ENCODE data around the gene TRPC4.

TRPC4 gene

DNA sequence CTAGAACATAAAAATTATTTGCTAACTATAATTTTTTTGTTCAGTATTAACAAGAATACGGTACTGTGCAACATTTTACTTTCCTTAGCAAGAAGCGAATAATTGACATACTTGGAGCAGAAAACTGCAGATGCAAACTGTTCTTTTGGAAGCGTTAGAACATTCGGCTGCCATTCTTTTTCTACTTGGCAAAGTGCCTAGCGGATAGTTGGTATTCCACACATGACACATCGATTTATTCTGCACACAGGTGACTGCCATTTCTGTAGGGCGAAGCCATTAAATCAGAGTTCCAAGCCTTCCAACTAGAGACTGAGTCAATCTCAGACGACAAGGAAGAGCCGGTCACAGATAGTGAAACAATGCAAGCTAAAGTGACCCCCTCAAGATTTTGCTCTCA is 117.4 kb downstream of the TRPC4 start:
- TF ChIP-seq, protein P1, sequence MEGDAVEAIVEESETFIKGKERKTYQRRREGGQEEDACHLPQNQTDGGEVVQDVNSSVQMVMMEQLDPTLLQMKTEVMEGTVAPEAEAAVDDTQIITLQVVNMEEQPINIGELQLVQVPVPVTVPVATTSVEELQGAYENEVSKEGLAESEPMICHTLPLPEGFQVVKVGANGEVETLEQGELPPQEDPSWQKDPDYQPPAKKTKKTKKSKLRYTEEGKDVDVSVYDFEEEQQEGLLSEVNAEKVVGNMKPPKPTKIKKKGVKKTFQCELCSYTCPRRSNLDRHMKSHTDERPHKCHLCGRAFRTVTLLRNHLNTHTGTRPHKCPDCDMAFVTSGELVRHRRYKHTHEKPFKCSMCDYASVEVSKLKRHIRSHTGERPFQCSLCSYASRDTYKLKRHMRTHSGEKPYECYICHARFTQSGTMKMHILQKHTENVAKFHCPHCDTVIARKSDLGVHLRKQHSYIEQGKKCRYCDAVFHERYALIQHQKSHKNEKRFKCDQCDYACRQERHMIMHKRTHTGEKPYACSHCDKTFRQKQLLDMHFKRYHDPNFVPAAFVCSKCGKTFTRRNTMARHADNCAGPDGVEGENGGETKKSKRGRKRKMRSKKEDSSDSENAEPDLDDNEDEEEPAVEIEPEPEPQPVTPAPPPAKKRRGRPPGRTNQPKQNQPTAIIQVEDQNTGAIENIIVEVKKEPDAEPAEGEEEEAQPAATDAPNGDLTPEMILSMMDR (IDR thresholded peaks at IDR 0.05; ENCODE audit: extremely low read depth, insufficient read depth, missing control alignments) = no peak
- in situ Hi-C loops (cut with MboI; ENCODE audit: low pct_unique_long_range_greater_than_20kb, low sequenced_read_pairs, unreplicated experiment) = no loop called here

DNA sequence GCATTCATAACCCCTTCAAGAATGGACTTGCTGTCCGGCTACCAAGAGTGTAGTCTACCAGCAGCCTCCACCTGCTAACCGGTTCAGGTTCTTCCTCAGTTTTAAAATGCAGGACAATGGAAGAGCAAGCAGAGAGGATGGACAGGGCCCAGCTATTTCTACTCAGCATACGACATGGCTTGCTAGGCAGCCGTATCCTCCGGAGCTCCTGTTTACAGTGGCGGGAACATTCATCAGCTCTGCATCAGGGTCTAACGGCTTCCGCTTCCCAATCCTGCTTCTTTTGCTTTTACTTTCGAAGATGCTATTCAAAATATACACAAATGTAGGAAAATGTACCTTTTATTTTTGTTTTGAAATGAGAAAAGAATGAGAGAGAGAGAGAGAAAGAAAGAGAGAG is 118.5 kb downstream of the TRPC4 start:
- TF ChIP-seq, protein P1 (IDR thresholded peaks at IDR 0.05; ENCODE audit: extremely low read depth, insufficient read depth, missing control alignments) = no peak
- no peak for DNase-seq (ENCODE audit: low spot score)
- in situ Hi-C loops (cut with MboI; ENCODE audit: low pct_unique_long_range_greater_than_20kb, low sequenced_read_pairs, unreplicated experiment) = no loop called here

More for the DNA sequence above, 117.4 kb downstream of the TRPC4 start:
- DNase-seq (ENCODE audit: low spot score) = no peak

DNA sequence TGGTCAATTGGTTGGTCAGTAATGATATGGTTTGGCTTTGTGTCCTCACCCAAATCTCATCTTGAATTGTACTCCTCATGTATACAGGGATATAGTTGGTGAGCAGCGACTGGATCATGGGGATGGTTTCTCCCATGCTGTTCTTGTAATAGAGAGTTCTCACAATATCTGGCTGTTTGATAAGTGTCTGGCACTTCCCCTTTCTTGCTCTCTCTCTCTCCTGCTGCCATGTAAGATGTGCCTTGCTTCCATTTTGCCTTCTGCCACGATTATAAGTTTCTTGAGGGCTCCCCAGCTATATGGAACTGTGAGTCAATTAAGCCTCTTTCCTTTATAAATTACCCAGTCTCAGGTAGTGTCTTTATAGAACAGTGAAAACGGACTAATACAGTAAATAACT is 120.7 kb downstream of the TRPC4 start:
- in situ Hi-C loops (cut with MboI; ENCODE audit: low pct_unique_long_range_greater_than_20kb, low sequenced_read_pairs, unreplicated experiment) = no loop called here
- TF ChIP-seq, protein P1 (IDR thresholded peaks at IDR 0.05; ENCODE audit: extremely low read depth, insufficient read depth, missing control alignments) = no peak

DNA sequence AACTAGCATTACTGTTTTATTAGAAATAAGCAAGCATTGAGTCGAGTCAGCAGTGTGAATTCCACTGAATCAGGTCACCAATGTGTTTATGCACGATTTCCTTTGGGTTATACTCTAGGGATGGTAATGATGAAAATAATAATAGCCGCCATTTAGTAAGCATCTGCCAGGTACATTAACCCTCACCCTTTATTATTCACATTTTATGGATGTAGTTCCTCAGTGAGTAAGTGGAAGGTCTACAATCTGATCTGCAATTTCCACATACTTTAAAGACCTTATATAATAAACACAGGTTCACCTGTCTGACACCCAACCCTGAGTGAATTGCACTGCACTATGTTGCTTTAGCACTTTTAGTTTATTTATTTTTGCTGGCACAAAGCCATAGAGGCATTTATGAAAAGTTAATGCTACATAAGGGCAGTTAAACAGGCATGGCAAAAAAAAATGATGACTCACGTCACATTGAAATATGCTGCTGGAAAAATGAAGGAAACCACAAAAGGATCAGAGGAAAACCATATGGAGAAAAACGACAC is 122.4 kb downstream of the TRPC4 start:
- in situ Hi-C loops (cut with MboI; ENCODE audit: low pct_unique_long_range_greater_than_20kb, low sequenced_read_pairs, unreplicated experiment) = no loop called here
- no peak for DNase-seq (ENCODE audit: low spot score)
- TF ChIP-seq, protein P1 (IDR thresholded peaks at IDR 0.05; ENCODE audit: extremely low read depth, insufficient read depth, missing control alignments) = no peak

More for the DNA sequence above, 120.7 kb downstream of the TRPC4 start:
- no peak for DNase-seq (ENCODE audit: low spot score)

DNA sequence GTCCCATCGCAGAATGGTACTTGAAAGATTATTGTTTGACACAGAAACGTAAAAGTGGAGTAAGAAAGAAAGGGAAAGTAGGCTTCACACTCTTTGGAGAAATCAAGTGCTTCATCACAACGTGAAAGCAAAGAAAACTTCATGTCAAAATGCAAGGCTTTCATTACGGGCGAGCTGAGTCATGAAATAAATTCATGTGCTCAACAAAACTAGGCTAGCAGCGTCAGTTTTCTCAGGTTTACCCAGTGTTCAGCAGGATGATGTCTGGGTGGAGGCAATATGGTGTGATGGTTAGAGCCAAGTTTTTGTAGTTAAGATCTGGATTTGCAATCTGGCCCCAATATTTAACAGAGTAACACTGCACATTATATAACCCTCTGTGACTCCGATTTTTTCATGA is 128.0 kb downstream of the TRPC4 start:
- TF ChIP-seq, protein P1 (IDR thresholded peaks at IDR 0.05; ENCODE audit: extremely low read depth, insufficient read depth, missing control alignments) = no peak
- no peak for DNase-seq (ENCODE audit: low spot score)
- in situ Hi-C loops (cut with MboI; ENCODE audit: low pct_unique_long_range_greater_than_20kb, low sequenced_read_pairs, unreplicated experiment) = no loop called here

DNA sequence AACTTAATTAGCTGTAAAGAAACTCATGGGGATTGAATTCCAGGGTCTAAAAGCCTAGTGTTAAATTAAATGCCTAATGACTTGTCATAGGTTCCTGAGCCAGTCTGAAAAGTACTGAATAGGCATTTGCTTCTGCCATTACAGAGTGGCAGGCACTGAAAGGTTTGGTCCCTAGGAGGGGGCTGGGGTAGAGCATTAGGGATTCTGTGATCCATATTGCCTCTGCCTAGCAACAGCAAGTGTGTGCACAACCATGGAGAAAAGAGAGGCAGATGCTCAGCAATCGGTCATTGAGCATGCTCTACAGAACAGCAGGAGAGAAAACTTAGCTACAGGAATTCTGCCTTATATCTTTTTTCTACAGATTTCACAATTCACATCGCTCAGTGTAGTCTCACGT is 133.5 kb downstream of the TRPC4 start:
- in situ Hi-C loops (cut with MboI; ENCODE audit: low pct_unique_long_range_greater_than_20kb, low sequenced_read_pairs, unreplicated experiment) = no loop called here
- no peak for DNase-seq (ENCODE audit: low spot score)
- TF ChIP-seq, protein P1 (IDR thresholded peaks at IDR 0.05; ENCODE audit: extremely low read depth, insufficient read depth, missing control alignments) = no peak

DNA sequence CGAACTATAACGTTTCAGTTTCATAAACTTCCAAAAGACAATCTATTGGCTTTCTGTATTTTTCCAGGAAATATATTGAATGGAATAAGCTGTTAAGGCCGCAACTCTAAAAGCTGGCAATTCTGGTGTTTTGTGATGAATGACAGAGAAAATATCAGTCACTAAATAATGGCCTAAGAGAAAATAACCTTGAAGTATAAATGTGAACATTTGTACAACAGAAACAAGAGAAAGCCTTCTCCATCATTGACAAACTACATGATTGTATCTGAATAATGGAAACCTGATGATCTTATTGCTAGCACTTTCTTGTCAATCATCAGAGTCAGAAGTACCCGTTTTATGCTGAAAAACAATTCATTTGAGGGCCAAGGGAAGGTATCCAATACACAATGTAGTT is 134.3 kb downstream of the TRPC4 start:
- TF ChIP-seq, protein P1 (IDR thresholded peaks at IDR 0.05; ENCODE audit: extremely low read depth, insufficient read depth, missing control alignments) = no peak
- in situ Hi-C loops (cut with MboI; ENCODE audit: low pct_unique_long_range_greater_than_20kb, low sequenced_read_pairs, unreplicated experiment) = no loop called here
- no peak for DNase-seq (ENCODE audit: low spot score)
